Stimulated activated CD8-positive, alpha-beta memory T cell treated with anti-CD3 and anti-CD28 coated beads, Interleukin-12 subunit alpha, Interleukin-12 subunit beta, amount 100 ng/mL, for 24 hours (primary cell): ENCODE measurements around the gene PLEKHG4.

Experiments
- DNase-seq: peaks from one replicate; pipeline ENCODE4 v3.0.0-alpha.2; 2020; ENCODE audit errors: extremely low read depth

PLEKHG4 gene, protein sequence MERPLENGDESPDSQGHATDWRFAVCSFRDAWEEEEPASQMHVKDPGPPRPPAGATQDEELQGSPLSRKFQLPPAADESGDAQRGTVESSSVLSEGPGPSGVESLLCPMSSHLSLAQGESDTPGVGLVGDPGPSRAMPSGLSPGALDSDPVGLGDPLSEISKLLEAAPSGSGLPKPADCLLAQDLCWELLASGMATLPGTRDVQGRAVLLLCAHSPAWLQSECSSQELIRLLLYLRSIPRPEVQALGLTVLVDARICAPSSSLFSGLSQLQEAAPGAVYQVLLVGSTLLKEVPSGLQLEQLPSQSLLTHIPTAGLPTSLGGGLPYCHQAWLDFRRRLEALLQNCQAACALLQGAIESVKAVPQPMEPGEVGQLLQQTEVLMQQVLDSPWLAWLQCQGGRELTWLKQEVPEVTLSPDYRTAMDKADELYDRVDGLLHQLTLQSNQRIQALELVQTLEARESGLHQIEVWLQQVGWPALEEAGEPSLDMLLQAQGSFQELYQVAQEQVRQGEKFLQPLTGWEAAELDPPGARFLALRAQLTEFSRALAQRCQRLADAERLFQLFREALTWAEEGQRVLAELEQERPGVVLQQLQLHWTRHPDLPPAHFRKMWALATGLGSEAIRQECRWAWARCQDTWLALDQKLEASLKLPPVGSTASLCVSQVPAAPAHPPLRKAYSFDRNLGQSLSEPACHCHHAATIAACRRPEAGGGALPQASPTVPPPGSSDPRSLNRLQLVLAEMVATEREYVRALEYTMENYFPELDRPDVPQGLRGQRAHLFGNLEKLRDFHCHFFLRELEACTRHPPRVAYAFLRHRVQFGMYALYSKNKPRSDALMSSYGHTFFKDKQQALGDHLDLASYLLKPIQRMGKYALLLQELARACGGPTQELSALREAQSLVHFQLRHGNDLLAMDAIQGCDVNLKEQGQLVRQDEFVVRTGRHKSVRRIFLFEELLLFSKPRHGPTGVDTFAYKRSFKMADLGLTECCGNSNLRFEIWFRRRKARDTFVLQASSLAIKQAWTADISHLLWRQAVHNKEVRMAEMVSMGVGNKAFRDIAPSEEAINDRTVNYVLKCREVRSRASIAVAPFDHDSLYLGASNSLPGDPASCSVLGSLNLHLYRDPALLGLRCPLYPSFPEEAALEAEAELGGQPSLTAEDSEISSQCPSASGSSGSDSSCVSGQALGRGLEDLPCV

GRCh38 chr16:67279296-67280089 lies at the start of gene PLEKHG4:
TSS of gene PLEKHG4 (plus strand) at chr16:67279532. CDS start at chr16:67280045, 513 bp downstream.
- DNase-seq, result peak; percentile 53

DNA sequence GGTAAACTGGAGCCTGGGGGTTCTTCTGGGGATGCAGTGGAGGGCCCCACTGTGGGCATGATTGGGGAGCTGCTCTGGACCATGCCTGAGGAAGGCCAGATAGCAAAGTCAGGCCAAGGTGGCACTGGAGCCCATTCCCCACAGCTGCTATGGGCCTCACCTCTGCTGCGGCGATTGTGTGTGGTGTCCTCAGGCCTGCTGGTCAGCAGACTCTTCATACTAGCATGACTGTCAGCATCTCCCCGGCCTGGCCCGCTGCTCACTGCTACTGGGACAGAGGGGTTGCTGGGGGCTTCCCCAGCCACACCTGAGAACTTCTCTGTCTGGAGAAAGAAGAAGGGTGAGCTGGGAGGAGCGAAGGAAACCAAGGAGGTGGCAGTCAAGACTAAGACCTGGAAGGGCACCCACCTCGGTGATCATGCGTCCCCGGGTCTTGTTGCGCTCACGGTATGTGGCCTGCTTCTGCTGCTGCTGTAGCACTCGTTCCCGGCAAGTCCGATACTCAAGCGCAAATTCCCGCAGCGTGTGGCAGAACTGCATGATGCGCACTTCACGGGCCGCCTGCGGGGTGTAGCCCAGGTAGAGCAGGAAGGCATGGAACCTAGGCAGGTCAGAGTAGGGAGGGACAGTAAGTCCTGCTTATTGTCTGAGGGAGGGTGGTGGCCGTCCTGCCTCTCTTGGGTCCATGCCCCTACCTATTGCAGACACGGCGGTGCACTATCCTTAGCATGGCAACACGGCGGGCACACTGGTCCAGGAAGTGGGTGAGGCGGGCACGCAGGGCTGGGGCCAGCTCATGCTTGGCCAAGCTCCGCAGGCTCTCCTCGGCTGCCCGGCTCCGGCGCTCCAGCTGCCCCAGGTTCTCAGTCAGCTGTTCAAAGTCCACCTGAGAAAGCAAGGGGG lies 49.2 kb upstream of the PLEKHG4 start:
- no peak for DNase-seq

GRCh38 chr16:67230809-67231660 lies 48.3 kb upstream of the PLEKHG4 start:
- no peak for DNase-seq

GRCh38 chr16:67233596-67233995 lies 45.7 kb upstream of the PLEKHG4 start:
- no peak for DNase-seq

- DNase-seq, result no peak
Observed at GRCh38 chr16:67234180-67234597, 45.1 kb upstream of the PLEKHG4 start.

- no peak for DNase-seq
Observed at GRCh38 chr16:67235816-67236562, 43.3 kb upstream of the PLEKHG4 start.

DNA sequence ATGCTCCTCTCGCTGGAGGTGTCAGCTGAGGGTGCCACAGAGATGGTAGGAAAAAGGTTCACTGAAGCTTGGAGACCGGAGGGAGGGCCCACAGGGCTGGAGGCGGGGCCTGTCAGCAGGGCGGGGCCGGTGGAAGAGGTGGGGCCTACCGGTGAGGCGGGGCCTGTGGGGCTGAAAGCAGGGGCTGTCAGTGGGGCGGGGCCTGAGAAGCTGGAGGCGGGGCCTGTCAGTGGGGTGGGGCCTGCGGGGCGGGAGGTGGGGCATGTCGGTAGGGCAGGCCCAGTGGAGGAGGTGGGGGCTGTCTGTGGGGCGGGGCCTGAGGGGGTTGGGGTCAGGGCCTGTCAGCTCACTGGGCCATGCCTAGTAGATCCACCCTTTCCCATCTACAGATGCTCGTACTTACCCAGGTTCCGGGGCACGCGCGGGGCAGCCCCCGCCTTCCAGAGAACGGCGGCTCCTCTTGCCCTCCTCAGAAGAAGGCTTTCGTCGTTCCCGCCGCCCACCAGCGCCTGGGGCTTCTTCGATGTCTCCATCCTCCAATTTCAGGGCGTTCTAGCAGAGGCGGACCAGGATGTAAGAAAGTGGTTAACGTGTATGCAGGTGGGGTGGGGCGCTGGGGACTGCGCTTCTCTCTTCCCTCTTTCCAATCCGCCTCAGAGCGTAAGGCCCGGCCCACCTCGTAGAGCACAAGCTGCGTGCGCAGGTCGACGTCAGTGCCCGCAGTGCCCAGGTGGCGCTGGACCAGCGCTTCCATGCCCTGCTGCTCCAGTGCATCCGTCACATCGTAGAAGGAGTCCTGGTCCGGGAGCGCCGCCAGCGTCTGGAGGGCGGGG lies 42.6 kb upstream of the PLEKHG4 start:
- DNase-seq, result peak; percentile 56

DNA sequence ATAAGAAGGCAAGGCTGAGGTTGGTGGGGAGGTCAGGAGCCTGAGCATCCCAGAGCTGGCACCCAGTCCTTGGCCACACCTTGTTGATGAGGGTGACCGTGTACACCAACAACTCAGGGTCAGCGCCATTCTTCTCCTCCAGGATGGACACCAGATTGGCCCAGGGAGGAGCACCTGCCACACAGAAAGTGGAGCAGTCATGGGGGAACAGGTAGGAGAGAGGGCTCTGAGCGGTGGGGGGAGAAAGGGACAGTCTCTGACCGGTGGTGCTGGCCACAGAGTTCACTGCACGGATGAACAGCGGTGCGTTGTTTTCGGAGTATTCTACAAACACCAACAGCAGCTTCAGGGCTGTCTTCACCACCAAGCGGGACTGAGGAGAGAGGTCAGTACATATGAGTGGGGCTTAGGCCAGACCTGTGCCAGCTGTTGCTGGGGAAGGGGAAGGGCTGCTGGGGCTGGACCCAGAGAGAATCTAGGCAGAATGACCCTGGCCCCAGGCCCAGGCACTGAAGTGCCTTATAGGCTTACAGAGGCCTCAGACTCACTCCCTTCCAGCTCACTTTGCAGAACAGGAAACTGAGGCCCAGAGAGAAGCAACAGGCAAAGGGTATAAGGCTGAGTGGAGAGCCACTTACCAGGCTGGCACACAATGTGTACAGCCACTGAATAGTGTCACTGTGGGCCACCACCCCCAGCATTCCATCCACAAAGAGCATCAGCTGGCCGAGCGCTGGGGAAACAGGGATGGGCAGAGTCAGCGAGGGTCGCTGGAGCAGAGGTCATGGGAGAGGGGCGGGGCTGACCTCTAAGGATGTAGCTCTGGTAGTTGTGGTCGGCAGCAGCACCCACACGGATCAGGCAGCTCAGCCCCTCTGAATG lies 41.7 kb upstream of the PLEKHG4 start:
- DNase-seq, result no peak

DNA sequence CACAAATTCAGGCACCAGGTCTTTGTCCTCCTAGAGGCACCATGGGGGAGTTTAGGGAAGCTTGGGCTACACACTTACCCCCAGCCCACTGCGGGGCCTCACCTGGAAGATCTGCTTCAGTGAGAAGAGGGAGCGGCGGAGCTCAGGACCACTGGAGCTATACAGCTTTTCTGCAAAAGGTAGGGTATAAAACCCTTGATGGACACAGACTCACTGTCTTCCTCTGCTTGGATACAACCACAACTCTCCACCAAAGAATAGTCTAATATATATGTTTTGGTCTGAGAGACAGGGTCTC lies 41.1 kb upstream of the PLEKHG4 start:
- DNase-seq, result no peak

DNA sequence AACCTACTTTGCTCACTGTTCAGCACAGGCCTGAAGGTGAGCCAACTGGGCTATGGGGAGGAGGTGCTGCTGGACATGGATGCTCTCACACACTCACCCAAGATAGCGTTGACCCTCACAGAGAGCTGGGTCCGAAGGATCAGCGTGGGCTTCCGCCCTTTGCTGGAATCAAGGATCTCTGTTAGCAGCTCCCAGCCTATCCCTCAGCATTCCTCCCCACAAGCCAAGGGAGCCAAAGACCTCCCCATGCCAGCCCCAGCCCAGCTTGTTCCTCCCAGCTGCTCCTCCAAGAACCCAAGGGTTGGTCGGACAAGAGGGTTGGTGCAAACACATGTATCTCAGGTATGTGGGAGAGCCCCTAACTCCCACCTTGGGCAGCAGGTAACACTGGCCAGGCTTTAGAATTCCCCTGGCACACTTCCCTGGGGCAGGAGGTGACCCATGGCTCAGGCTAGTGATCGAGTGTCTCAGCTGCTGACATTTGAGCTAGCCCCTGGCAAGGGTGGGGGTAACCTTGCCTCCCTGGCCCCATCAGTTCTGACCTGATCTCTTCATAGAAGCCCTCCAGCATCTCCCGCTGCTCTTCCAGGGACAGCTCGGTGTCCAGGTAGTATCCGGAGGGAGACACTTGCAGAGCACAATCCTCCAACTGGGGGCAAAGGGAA lies 40.4 kb upstream of the PLEKHG4 start:
- DNase-seq, result no peak

GRCh38 chr16:67240506-67240905 lies 38.8 kb upstream of the PLEKHG4 start:
- DNase-seq, result no peak

- DNase-seq, result no peak
Observed at GRCh38 chr16:67241008-67241900, 38.1 kb upstream of the PLEKHG4 start.

GRCh38 chr16:67242138-67242730 lies 37.1 kb upstream of the PLEKHG4 start:
- DNase-seq, result no peak

GRCh38 chr16:67243481-67243880 lies 35.9 kb upstream of the PLEKHG4 start:
- no peak for DNase-seq
